Panc1 (cell line): ENCODE measurements around the gene LHFPL2. TPM values are rescaled to one million over a fixed set of nuclear protein-coding genes. Genes with fewer than 3 reads are reported as not detected.

ENCODE experiments used
- ATAC-seq: fragments of 200-7000 bp; cut with Tn5 transposase; 2 replicates; pipeline ENCODE4 v1.9.1; 2020; ENCODE audit warnings: mild to moderate bottlenecking, moderate library complexity
- BruUV-seq: library from RNA; stranded (reverse); fragments of 400-500 nt; replicated peaks from 2 replicates; lab custom pipeline; 2021; lab: Mats Ljungman, UMichigan
- CTCF ChIA-PET: fragments of 300-600 bp; sonication (Branson Sonifier 250); formaldehyde crosslinking; loops from one replicate; lab custom pipeline; 2022; ENCODE audit warnings: antibody characterized with exemption; lab: Charles Lee
- POLR2A ChIA-PET: fragments of 300-600 bp; sonication (Branson Sonifier 250); formaldehyde crosslinking; loops from one replicate; lab custom pipeline; 2022; ENCODE audit warnings: antibody characterized with exemption; lab: Charles Lee
- DNase-seq: peaks from one replicate; pipeline ENCODE4 v3.0.0-alpha.2; 2010; ENCODE audit warnings: low read depth, low spot score
- H3K27ac ChIP-seq: 2 replicates; pipeline ENCODE4 v1.5.1; 2011; ENCODE audit warnings: mild to moderate bottlenecking, low read length, inconsistent platforms
- H3K27me3 ChIP-seq: fragments of 200-500 bp; sonication (Bioruptor generic); 2 replicates; pipeline ENCODE4 v1.6.0; 2014; ENCODE audit warnings: low read length, inconsistent platforms; ENCODE audit not compliant: control insufficient read depth, insufficient read depth
- H3K36me3 ChIP-seq: fragments of 200-500 bp; sonication (Bioruptor generic); 2 replicates; pipeline ENCODE4 v1.5.1; 2014; ENCODE audit warnings: inconsistent platforms, mild to moderate bottlenecking, low read length, moderate library complexity; ENCODE audit not compliant: control insufficient read depth, insufficient read depth
- H3K4me1 ChIP-seq: 2 replicates; pipeline ENCODE4 v1.5.1; 2011; ENCODE audit warnings: inconsistent platforms, mild to moderate bottlenecking, low read length, moderate library complexity; ENCODE audit not compliant: control insufficient read depth, insufficient read depth
- H3K4me3 ChIP-seq, 2 experiments: 2 replicates each; pipeline ENCODE4 v1.5.1; 2011 to 2012; ENCODE audit warnings: low read depth in 2 of 2, low read length in 2 of 2, mild to moderate bottlenecking in 2 of 2, inconsistent platforms in 1 of 2, moderate library complexity in 1 of 2
- H3K9me3 ChIP-seq: fragments of 200-500 bp; sonication (Bioruptor generic); 2 replicates; pipeline ENCODE4 v1.5.1; 2014; ENCODE audit warnings: low read depth, mild to moderate bottlenecking, inconsistent platforms, low read length, moderate library complexity; ENCODE audit not compliant: control insufficient read depth, insufficient read depth
- CTCF ChIP-seq: fragments of 450-650 bp; IDR thresholded peaks from 2 replicates; pipeline ENCODE4 v1.5.1; 2017; ENCODE audit warnings: mild to moderate bottlenecking
- POLR2AphosphoS5 ChIP-seq: IDR thresholded peaks from 2 replicates; pipeline ENCODE4 v1.6.1; 2012; ENCODE audit warnings: mild to moderate bottlenecking, low read depth, low read length, moderate library complexity
- REST ChIP-seq, 2 experiments: IDR thresholded peaks; 2 replicates each; pipeline ENCODE4 v1.6.1; 2011 to 2012; ENCODE audit warnings: low read depth in 2 of 2, control low read depth in 1 of 2, low read length in 1 of 2, mild to moderate bottlenecking in 1 of 2, moderate library complexity in 1 of 2; ENCODE audit not compliant: insufficient read depth in 1 of 2
- SIN3A ChIP-seq: IDR thresholded peaks from 2 replicates; pipeline ENCODE4 v1.6.1; 2012; ENCODE audit warnings: low read depth, mild to moderate bottlenecking, low read length, moderate library complexity, borderline replicate concordance; ENCODE audit not compliant: insufficient read depth
- TCF7L2 ChIP-seq: IDR thresholded peaks from 2 replicates; pipeline ENCODE4 v1.6.1; 2011; ENCODE audit warnings: mild to moderate bottlenecking, low read depth, low read length, inconsistent platforms
- in situ Hi-C: cut with HindIII; loops from 2 replicates; pipeline ENCODE4 v1.10.0; 2016; ENCODE audit warnings: low sequenced_read_pairs, low pct_unique_long_range_greater_than_20kb
- intact Hi-C: fragments of 100-400 bp; cut with micrococcal nuclease; formaldehyde crosslinking; loops from one replicate; pipeline ENCODE4 v1.10.0; 2022; ENCODE audit not compliant: unreplicated experiment
- total RNA-seq: library from RNA; stranded (reverse); gene quantifications from one replicate; pipeline ENCODE4 v1.2.1, GENCODE V29; 2021; ENCODE audit not compliant: unreplicated experiment

LHFPL2 gene
- total RNA-seq, 1 experiment from 2014 or later, result 25.8 TPM

GRCh38 chr5:78589923-78590322 is 58.6 kb downstream of the LHFPL2 start:
- ChIA-PET CTCF (no interaction called here), POLR2A (no interaction called here)
- intact Hi-C loops, result no loop called here
- DNase-seq (no peak), ATAC-seq (no peak)
- TF ChIP-seq POLR2AphosphoS5 (no peak), CTCF (no peak), SIN3A (no peak), REST (IDR thresholded peaks at IDR 0.05; ENCODE audit: insufficient read depth in 1 of 2, low read depth in 2 of 2, low read length in 1 of 2) (no peak), TCF7L2 (no peak)
- Histone ChIP-seq H3K9me3 (no peaks in the 10 kb centered on the region; the same call in 1 of the 2 replicates), H3K27ac (no peak overlapping the region), H3K4me1 (peaks cover 35% of the 10 kb centered on the region), H3K4me3 (no peak overlapping the region), H3K27me3 (no peaks in the 10 kb centered on the region), H3K36me3 (no peaks in the 10 kb centered on the region)
- in situ Hi-C loops, result no loop called here
- BruUV-seq, result no TSS peak

- H3K9me3 ChIP-seq, result no peaks in the 10 kb centered on the region; the same call in 1 of the 2 replicates
- intact Hi-C loops, result no loop called here
- H3K4me3 ChIP-seq, result no peak overlapping the region
- no peak overlapping the region for H3K27ac ChIP-seq
- H3K27me3 ChIP-seq, result no peaks in the 10 kb centered on the region
- peaks cover 23% of the 10 kb centered on the region for H3K4me1 ChIP-seq
- ChIA-PET CTCF (no interaction called here), POLR2A (no interaction called here)
- no TSS peak for BruUV-seq
- no peak for ATAC-seq
- in situ Hi-C loops, result no loop called here
- H3K36me3 ChIP-seq, result no peaks in the 10 kb centered on the region
- no peak for TF ChIP-seq POLR2AphosphoS5
- TF ChIP-seq SIN3A, result no peak
- TF ChIP-seq CTCF, result no peak
- no peak for TF ChIP-seq REST (IDR thresholded peaks at IDR 0.05; ENCODE audit: insufficient read depth in 1 of 2, low read depth in 2 of 2, low read length in 1 of 2)
- TF ChIP-seq TCF7L2, result no peak
- no peak for DNase-seq
Measured at GRCh38 chr5:78588507-78588906, 60.1 kb downstream of the LHFPL2 start.
